Hepatocyte (in vitro differentiated cells): ENCODE results near the gene NEDD8. TPM values are rescaled to one million over a fixed set of nuclear protein-coding genes. Genes with fewer than 3 reads are reported as not detected.

ENCODE experiments used
- DNase-seq: peaks from one replicate; pipeline ENCODE4 v3.0.0-alpha.2; 2016; ENCODE audit warnings: low spot score
- H2AFZ ChIP-seq: fragments of 200-600 bp; sonication (generic); 2 replicates; pipeline ENCODE4 v1.6.0; 2016; ENCODE audit warnings: antibody characterized with exemption, mild to moderate bottlenecking
- H3K27ac ChIP-seq: fragments of 200-600 bp; sonication (generic); 2 replicates; pipeline ENCODE4 v1.5.1; 2016; ENCODE audit warnings: mild to moderate bottlenecking
- H3K27me3 ChIP-seq: fragments of 200-600 bp; sonication (generic); 2 replicates; pipeline ENCODE4 v1.6.1; 2016
- H3K36me3 ChIP-seq: fragments of 200-600 bp; sonication (generic); replicated peaks from 2 replicates; pipeline ENCODE4 v1.5.1; 2016; ENCODE audit warnings: low read depth; ENCODE audit not compliant: insufficient read depth
- H3K4me1 ChIP-seq: fragments of 200-600 bp; sonication (generic); 2 replicates; pipeline ENCODE4 v1.5.1; 2016; ENCODE audit warnings: mild to moderate bottlenecking, moderate library complexity; ENCODE audit not compliant: insufficient read depth
- H3K4me2 ChIP-seq: fragments of 200-600 bp; sonication (generic); 2 replicates; pipeline ENCODE4 v1.6.0; 2016
- H3K4me3 ChIP-seq: fragments of 200-600 bp; sonication (generic); 2 replicates; pipeline ENCODE4 v1.5.1; 2016; ENCODE audit warnings: mild to moderate bottlenecking
- H3K79me2 ChIP-seq: fragments of 200-600 bp; sonication (generic); 2 replicates; pipeline ENCODE4 v1.6.0; 2017; ENCODE audit warnings: mild to moderate bottlenecking
- H3K9me2 ChIP-seq: fragments of 200-600 bp; sonication (generic); replicated peaks from 2 replicates; pipeline ENCODE4 v1.6.0; 2017; ENCODE audit warnings: mild to moderate bottlenecking; ENCODE audit not compliant: insufficient read depth
- H3K9me3 ChIP-seq: fragments of 200-600 bp; sonication (generic); 2 replicates; pipeline ENCODE4 v1.5.1; 2016; ENCODE audit warnings: low read depth, mild to moderate bottlenecking
- H4K20me1 ChIP-seq: fragments of 200-600 bp; sonication (generic); 2 replicates; pipeline ENCODE4 v1.6.0; 2016; ENCODE audit warnings: mild to moderate bottlenecking; ENCODE audit not compliant: insufficient read depth, poor library complexity, severe bottlenecking
- CTCF ChIP-seq: fragments of 200-600 bp; sonication (generic); IDR thresholded peaks from 2 replicates; pipeline ENCODE4 v1.5.1; 2016; ENCODE audit warnings: antibody characterized with exemption, mild to moderate bottlenecking; ENCODE audit not compliant: poor library complexity
- EZH2 ChIP-seq: fragments of 200-600 bp; sonication (generic); IDR thresholded peaks from 2 replicates; pipeline ENCODE4 v1.6.1; 2016; ENCODE audit warnings: antibody characterized with exemption, mild to moderate bottlenecking, borderline replicate concordance
- EZH2phosphoT487 ChIP-seq: fragments of 200-600 bp; sonication (generic); IDR thresholded peaks from one replicate; pipeline ENCODE4 v1.6.1; 2018; ENCODE audit warnings: antibody characterized with exemption, mild to moderate bottlenecking, low read depth, moderate library complexity; ENCODE audit not compliant: unreplicated experiment, severe bottlenecking
- WGBS: methylation state at CpG from one replicate; pipeline ENCODE4 v1.1.6; 2016; ENCODE audit warnings: low lambda C conversion rate; ENCODE audit errors: missing lambda C conversion rate; 5-methylcytosine and 5-hydroxymethylcytosine counted together
- polyA plus RNA-seq: library from polyadenylated mRNA; unstranded; fragments of >200 nt; fragmentation: Nextera tagmentation; extraction: Ambion mirVana; gene quantifications from 2 replicates; pipeline ENCODE4 v1.2.1, GENCODE V29; 2016
- total RNA-seq: library from RNA; depleted of rRNA; stranded (reverse); fragments of >200 nt; gene quantifications from 2 replicates; pipeline ENCODE4 v1.2.3, GENCODE V29; 2014

NEDD8 gene
- total and polyA plus RNA-seq, 2 experiments from 2014 or later: 162 to 326 TPM

GRCh38 chr14:24181371-24182077, 50.6 kb downstream of the NEDD8 start:
- no peak overlapping the region for H3K27ac ChIP-seq
- H3K27me3 ChIP-seq: no peaks in the 10 kb centered on the region
- TF ChIP-seq EZH2phosphoT487: no peak
- no peak for TF ChIP-seq EZH2
- H4K20me1 ChIP-seq: no peaks in the 10 kb centered on the region
- no peaks in the 10 kb centered on the region for H3K9me2 ChIP-seq
- no peaks in the 10 kb centered on the region for H3K4me1 ChIP-seq
- 90% methylated on average over 19 of the region's 19 CpGs for WGBS
- H3K79me2 ChIP-seq: peaks cover 5% of the 10 kb centered on the region
- no peak overlapping the region for H3K4me3 ChIP-seq
- H2AFZ ChIP-seq: no peak overlapping the region
- no peak for DNase-seq
- no peak overlapping the region for H3K4me2 ChIP-seq
- no peaks in the 10 kb centered on the region for H3K9me3 ChIP-seq
- peaks cover under 1% of the 10 kb centered on the region for H3K36me3 ChIP-seq

DNA sequence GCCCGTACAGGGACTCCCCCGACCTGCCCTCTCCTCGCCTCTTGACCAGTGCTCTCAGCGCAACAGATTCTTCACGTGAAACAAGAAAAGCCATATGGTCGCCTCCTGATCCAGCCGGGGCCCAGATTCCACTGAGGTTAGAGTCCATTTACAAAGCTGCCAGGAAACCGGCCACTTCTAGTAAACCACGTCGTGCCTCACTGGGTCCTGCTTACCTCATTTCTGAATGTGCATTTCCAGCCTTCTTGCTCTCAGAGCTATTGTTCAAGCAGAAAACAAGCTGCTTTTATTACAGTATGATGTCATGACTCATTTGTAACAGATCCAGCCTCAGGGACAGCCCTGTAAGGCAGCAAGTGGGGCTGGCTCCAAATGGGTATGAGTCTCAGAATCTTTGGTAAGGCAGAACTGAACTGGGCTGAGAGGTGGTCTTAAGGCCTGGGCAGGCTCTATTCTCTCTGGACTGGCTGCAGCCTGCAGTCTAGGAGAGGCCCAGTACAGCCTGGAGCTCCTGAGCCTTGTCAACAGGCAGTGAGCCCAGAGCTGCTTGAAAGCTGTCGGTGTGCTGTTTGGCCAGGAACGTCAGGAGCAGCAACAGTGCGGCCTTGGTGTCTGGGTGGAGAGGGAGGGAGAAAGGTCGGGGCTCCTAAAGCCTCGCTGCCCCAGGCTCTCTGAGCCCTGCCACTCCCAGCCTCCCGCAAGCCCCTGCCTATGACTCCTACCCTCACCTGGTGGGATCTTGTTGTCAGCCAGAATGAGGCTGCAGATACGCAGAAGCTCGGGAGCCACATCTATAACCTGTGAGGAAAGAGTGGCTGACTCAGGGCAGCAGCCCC, 52.0 kb downstream of the NEDD8 start:
- no peaks in the 10 kb centered on the region for H3K4me1 ChIP-seq
- H3K4me3 ChIP-seq: no peak overlapping the region
- no peaks in the 10 kb centered on the region for H3K9me3 ChIP-seq
- no peak overlapping the region for H2AFZ ChIP-seq
- no peaks in the 10 kb centered on the region for H3K27me3 ChIP-seq
- no peak overlapping the region for H3K4me2 ChIP-seq
- peaks cover 2% of the 10 kb centered on the region for H3K36me3 ChIP-seq
- H3K9me2 ChIP-seq: no peaks in the 10 kb centered on the region
- 85% methylated on average over 18 of the region's 18 CpGs for WGBS
- peak; percentile 60 for DNase-seq
- H4K20me1 ChIP-seq: no peaks in the 10 kb centered on the region
- H3K27ac ChIP-seq: peak overlapping the region; percentile 87
- peaks cover 2% of the 10 kb centered on the region for H3K79me2 ChIP-seq
- no peak for TF ChIP-seq CTCF
- TF ChIP-seq EZH2phosphoT487: no peak

DNA sequence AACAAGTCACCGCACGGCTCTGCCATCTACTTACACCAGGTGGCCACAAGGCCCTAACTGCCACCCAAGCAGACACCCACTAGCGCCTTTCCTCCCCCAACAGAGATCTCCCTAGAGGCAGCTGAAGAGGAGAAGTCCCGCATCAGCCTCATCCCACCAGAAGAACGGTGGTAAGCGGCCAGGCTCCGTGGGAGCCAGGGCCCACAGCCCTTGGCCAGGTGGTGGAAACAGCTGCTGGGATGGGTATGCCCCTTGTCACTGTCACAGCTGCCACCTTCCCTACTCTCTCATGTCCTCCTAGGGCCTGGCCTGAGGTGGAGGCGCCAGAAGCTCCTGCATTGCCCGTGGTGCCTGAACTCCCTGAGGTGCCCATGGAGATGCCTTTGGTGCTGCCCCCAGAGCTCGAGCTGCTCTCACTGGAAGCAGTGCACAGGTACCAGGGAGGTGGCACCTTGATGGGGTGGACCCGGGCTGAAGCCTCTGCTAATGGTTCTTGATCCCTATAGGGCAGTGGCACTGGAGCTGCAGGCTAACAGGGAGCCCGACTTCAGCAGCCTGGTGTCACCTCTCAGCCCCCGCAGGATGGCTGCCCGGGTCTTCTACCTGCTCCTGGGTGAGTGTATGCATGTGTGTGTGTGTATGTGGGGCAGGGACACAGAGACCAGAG, 52.7 kb downstream of the NEDD8 start:
- H4K20me1 ChIP-seq: no peaks in the 10 kb centered on the region
- H3K36me3 ChIP-seq: peaks cover 2% of the 10 kb centered on the region
- H3K27me3 ChIP-seq: no peaks in the 10 kb centered on the region
- H3K9me3 ChIP-seq: no peaks in the 10 kb centered on the region
- no peak overlapping the region for H2AFZ ChIP-seq
- H3K4me3 ChIP-seq: no peak overlapping the region
- DNase-seq: no peak
- no peak for TF ChIP-seq EZH2
- no peak for TF ChIP-seq CTCF
- TF ChIP-seq EZH2phosphoT487: no peak
- H3K4me1 ChIP-seq: no peaks in the 10 kb centered on the region
- H3K4me2 ChIP-seq: no peak overlapping the region
- WGBS: 98% methylated on average over 14 of the region's 14 CpGs
- H3K27ac ChIP-seq: peak overlapping the region; percentile 87
- H3K9me2 ChIP-seq: no peaks in the 10 kb centered on the region
- H3K79me2 ChIP-seq: peaks cover 5% of the 10 kb centered on the region
